CD4-positive, alpha-beta T cell treated with Interferon gamma for 1 hour (primary cell): ENCODE data around the gene PLK1.
"Not testable (repeated sequence)": the region's sequence is repeated elsewhere in the genome, so short reads cannot be mapped to it uniquely, and the experiment has no call there.

Source experiments
- DNase-seq: peaks from one replicate; pipeline ENCODE4 v3.0.0-alpha.2; 2020

Gene PLK1

GRCh38 chr16:23712976-23713375 is 34.3 kb downstream of the PLK1 start, which contains the start of gene ERN2:
TSS of gene ERN2 (minus strand) at chr16:23713222. CDS start at chr16:23713187, 35 bp downstream.
- no peak for DNase-seq

- no peak for DNase-seq
Measured at GRCh38 chr16:23716484-23716883, 37.8 kb downstream of the PLK1 start.

- DNase-seq: not testable (repeated sequence)
Measured at GRCh38 chr16:23722613-23723240, 44.0 kb downstream of the PLK1 start.

- DNase-seq: no peak
Measured at GRCh38 chr16:23724096-23724784, 45.6 kb downstream of the PLK1 start.

GRCh38 chr16:23724785-23725131 is 46.1 kb downstream of the PLK1 start:
- no peak for DNase-seq

- DNase-seq: no peak
Measured at GRCh38 chr16:23726710-23727109, 48.0 kb downstream of the PLK1 start.

- DNase-seq: no peak
Measured at GRCh38 chr16:23728112-23728477, 49.4 kb downstream of the PLK1 start.

GRCh38 chr16:23729503-23730424 is 51.1 kb downstream of the PLK1 start:
- no peak for DNase-seq

- DNase-seq: no peak
Measured at GRCh38 chr16:23734176-23734893, 55.6 kb downstream of the PLK1 start.

GRCh38 chr16:23737423-23738028 is 58.8 kb downstream of the PLK1 start:
- not testable (repeated sequence) for DNase-seq

- DNase-seq: no peak
Measured at GRCh38 chr16:23739516-23739915, 60.8 kb downstream of the PLK1 start.
